GM21528 (cell line): ENCODE data around the gene CD300E.
"Not testable (repeated sequence)": the region's sequence is repeated elsewhere in the genome, so short reads cannot be mapped to it uniquely, and the experiment has no call there.

ENCODE experiments used
- ATAC-seq: cut with Tn5 transposase; IDR thresholded peaks from one replicate; pipeline ENCODE4 v1.9.1; 2021; ENCODE audit warnings: mild to moderate bottlenecking, moderate library complexity; ENCODE audit not compliant: unreplicated experiment, low FRiP score

CD300E gene

DNA sequence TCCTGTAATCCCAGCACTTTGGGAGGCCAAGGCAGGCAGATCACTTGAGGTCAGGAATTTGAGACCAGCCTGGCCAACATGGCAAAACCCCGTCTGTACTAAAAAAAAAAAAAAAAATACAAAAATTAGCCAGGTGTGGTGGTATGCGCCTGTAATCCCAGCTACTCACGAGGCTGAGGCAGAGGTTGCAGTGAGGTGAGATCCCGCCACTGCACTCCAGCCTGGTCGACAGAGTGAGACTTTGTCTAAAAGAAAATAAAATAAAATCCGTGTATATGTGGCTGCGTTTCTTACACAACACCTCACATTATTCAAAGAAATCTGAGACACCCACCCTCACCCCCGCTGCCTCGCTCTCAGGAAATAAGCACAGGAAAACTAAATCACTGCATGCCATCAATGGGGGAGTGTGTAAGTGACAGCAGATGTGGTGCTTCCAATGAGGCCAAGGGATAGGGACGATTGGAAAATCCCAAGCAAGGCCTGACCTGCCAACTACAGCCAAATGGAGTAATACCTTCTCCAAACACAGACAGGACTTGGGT, 13.1 kb upstream of the CD300E start:
- ATAC-seq = not testable (repeated sequence)

DNA sequence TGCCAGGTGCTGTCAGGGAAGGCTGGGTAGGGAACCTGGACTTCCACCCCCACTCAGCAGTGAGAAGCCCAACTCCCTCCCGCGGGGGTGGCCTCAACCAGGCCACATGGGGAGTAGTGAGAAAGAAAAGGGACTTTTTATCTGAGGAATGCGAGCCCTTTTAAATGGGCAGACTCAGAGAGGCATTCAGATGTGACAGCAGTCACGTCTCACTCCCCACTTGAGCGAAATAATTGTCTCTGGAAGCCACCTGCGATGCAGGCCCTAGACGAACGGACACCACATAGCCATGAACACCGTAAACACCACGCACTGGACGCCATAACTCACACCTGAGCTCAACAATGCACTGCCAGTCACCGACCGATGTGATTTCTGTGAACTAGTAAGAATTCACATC, 11.9 kb upstream of the CD300E start:
- no peak for ATAC-seq

DNA sequence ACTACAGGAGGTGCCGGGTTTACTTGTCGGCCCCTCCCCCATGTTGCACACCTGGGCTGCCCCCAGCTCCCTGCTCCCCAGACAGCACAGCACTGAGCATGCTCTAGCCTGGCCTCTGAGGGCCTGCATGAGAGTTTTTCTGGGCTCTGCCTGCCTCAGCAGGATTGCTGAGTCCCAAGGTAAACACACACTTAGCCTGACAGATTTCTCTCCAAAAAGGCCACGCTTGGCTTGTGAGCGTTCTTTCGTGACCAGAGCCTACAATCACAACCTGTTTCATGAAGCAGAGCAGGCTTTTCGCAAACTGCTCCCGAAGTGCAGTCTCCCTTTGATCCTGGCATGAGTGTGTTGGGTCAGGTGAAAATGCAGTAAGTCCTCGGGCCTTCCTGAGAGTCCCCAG, 9.8 kb upstream of the CD300E start:
- ATAC-seq = no peak

DNA sequence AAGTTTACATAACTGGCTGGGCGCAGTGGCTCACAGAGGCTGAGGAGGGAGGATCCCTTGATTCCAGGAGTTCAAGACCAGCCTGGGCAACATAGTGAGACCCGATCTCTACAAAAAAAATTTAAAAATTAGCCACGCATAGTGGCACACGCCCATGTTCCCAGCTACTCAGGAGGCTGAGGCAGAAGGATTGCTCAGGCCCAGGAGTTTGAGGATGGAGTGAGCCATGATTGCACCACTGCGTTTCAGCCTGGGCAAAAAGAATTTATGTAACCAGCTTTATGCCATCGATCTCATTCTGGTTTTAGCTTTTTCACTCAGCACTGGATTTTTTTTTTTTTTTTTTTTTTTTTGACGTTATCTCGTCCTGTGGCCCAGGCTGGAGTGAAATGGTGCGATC, 9.1 kb upstream of the CD300E start:
- ATAC-seq = no peak

DNA sequence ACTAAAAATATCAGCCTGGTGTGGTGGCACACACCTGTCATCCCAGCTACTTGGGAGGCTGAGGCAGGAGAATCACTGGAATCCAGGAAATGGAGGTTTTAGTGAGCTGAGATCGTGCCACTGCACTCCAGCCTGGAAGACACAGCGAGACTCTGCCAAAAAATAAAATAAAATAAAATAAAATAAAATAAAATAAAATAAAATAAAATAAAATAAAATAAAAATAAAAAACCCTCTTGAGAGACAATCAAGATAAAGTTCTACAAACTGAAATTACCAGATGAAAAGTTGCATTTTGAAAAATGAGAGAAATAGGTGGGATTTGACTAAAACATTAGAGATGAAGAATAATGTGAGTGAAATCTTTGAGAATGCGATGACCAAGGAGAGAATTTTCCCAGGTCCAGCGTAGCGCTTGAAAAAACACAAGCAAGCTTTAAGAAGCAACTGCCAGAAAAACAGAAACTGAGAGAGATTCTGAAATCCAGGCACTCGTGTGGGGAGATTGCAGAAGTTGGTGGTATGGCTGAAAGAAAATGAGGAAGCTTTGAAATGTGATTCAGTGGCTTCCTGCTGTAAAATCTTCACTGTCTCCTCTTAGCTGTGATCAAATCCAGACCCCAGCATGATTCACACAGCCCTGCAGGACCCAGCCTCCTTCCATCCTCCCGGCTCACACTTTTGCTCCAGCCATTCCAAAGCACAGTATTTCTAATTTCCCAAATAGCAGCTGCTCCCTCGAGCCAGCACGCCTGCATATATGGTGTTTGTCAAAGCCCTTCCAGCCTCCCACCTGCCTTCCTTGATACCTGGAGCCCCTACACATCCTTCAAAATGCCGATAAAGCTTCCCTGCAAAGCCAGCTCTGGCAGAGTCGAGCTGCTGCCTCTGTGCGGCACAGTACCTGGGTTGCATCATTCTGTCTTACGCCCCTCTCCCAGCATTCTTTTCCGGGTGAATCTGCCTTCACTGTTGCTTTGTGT, 8.2 kb upstream of the CD300E start:
- no peak for ATAC-seq

DNA sequence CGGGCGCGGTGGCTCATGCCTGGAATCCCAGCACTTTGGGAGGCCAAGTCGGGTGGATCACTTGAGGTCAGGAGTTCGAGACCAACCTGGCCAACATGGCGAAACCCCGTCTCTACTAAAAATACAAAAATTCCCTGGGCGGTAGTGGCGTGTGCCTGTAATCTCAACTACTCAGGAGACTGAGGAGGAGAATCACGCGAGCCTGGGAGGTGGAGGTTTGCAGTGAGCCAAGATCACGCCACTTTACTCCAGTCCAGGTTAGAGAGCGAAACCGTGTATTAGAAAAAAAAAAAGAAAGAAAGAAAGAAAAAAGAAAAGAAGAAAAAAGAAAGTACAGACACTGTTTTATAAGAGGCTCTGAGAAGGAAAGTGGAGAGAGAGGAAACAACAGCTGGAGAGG, 6.7 kb upstream of the CD300E start:
- ATAC-seq = not testable (repeated sequence)

DNA sequence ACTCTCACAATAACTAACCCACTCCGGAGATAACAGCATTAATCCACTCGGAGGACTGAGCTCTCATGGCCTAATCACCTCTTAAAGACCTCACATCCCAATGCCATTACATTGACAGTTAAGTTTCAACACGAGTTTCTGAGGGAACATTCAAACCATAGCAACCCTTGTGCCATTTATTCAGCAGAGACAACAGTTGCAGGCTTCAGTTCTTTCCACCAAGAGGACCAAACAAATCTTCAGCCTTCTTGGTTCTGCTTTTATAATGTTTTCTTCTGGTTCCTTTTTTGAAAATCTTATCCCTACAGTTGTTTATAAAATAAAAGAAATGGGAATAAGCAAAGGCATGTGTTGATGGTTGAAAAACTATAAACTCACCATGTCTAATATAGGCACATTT, 2.1 kb upstream of the CD300E start:
- ATAC-seq = no peak

DNA sequence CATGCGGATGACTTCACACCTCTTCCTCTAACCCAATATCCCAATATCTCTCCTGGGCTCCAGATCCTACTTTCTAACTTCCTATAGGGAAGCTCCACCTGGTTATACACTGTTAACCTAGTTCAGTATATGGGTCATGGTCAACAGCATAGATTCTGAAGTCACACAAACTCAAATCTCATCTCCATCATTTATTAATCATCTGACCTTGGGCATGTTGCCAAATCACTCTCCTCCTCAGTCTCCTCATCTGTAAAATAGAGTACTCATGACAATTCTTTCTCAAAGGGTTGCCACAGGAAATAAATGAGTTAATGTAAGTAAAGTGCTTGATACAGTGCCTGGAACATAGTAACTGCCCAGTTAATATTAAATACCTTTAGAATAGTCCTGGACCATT, 593 bp upstream of the CD300E start:
- ATAC-seq = no peak

DNA sequence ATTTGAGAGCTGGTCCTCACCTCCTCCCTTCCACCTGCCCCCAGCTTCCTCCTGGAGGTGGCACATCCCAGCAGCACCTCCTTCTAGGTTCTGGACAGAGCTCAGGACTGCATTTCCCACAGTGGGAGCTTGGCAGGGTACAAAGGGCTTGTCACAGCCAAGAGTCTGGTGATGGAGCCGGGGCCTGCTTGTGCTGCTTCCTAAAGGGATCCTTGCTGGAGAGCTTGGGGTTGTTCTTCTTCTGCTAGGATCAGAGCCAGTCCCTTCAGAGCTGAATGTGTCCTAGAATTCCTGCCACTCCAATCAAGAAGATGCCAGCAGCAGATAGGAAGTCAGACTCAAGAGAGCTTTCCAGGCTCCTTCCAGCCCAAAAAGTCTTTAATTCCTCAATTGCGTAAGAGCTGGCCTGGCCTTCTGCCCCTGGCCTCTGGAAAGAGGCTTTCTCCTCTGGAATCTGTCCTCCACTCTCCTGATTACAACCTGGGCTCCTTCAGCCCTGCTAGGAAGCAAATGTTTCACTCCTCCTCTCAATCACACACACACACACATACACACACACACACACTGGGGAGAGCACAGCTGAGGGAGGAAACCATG, 4.4 kb downstream of the CD300E start:
- no peak for ATAC-seq

DNA sequence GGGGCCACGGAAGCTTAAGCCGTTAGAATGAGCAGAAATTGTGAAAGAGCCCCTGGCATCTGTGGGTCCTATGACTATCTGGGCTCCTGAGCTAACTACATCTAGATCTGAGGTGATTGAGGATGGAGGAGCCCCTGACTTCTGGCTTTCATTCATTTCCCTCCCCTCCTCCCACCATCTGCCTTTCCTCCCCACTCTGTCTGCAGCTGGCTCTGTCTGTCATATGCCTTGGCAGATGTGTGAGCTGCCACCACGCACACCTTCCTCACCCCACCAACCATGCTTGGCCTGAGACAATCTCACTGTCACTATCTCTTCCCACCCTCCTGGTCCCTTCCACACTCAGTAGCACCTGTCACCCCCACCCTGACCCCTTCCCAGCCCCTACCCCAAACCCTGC, 5.1 kb downstream of the CD300E start:
- ATAC-seq = no peak

DNA sequence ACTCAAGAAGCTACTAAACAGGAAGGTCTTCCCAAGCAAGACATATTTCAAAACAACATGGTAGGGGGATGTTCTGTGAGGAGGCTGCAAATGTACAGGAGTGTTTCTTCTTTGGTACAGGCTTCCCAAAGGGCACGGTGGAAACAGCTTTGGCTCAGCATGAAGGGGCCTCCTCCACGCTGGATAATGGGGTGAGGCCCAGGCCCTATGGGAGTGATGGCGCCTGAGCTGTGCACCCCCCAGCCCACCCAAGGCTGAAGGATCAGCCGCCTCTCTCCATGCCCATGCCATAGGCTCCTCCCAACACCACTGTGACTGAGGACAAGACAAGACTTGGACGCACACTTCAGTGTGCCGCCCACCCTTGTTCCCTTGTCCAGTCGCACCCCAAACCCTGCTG, 6.8 kb downstream of the CD300E start:
- no peak for ATAC-seq

DNA sequence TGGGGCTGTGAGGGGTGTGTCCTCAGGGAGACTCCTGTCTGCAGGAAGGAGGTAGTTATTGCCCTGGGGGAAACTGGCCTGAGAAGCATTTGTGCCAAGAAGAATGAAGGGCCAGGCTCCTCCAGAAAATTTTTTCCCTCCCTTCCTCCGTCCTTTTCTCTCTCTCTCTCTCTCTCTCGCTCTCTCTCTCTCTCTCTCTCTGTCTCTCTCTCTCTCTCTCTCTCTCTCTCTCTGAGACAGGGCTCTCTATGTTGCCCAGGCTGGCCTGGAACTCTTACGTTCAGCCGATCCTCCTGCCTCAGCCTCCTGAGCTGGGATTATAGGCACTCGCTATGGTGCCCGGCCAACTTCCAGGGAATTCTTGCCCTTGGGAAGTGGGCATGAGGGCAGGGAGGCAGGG, 11.5 kb downstream of the CD300E start:
- no peak for ATAC-seq

DNA sequence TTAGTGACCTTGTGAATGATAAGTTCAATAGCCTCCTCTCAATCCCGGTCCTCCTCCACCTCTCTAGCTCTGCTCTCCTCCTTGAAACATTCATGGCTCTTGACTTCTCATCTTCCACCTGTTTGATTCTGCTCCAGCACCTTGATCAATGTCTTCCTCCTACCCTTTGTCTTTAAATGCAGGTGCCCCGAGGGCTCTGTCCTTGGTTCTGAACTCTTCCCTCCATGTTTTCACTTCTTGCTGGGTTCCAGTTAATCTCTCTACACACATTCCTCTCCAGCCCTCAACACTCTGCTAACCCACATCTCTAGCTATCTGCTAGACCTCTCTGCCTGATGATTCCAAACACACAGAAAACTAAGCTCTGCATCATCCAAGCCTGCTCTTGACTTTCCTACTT, 13.4 kb downstream of the CD300E start:
- no peak for ATAC-seq

DNA sequence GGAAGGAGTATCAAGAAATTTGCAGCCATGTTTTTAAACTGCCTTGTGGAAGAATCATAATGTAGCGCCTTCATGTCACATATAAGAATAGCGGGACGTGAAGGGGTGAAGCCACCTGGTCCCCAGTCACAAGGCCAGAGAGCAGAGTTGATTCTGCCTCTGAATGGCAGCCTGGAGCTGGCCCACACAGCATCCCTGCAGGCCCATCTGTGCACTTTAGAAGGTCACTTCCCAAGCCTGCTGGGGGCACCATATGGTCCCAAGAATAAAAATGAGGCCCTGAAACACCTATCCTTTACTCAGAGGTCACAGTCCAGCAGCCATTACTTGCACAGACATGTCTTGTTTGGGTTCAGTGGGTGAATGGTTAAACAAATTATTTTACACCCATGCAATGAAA, 15.0 kb downstream of the CD300E start:
- no peak for ATAC-seq

DNA sequence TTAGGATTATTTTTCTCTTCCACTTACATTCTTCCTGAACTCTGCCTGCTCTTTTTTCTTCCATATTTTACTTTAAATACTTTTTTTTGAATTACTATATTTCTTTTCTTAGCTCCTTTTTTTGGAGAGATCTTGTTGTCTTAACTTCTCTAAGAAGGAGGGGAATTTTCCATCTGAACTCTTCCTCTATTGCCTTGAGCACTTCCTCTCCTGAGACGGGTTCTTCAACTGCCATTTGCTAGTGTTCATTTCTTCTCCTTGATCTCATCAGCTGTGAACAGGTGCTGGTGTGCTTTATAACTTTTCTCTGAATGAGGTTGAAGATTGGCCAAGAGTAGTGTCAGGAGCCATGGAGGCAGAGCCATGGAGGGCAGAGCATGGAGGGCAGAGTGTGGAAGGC, 16.3 kb downstream of the CD300E start:
- no peak for ATAC-seq

DNA sequence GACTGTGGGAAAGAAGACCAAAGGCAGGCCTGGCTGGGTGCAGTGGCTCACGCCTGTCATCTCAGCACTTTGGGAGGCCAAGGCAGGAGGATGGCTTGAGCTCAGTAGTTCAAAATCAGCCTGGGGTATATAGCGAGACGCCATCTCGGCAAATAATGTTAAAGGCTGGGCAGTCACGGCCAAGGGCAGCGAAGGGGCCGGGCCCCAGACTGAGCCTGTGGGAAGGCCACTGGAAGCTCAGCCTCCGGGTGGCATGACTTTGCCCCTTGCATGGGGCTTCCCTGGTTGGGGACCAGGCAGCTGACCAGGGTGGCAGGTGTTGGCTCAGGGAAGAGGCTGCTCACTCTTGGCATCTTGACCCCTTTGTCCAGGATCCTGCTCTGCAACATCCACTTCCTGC, 17.5 kb downstream of the CD300E start:
- ATAC-seq = no peak

DNA sequence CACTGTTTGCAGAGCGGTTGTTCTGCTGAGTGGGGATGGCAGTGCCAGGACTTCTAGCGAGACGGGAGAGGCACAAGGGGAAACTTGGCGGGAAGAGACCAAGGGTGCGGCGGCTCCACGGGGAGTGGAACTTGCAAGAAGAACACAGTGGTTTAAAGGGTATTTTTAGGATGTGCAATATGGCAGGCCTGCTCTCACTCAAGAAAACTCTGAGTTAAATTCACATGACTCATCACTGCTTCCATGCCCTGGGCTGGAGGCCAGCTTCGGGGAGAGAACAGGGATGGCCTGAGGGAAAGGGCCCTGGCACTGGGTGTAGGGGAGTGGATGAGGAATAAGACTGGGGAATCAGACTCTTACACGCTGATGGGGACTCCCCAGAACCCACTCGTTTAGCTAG, 18.2 kb downstream of the CD300E start:
- ATAC-seq = no peak

DNA sequence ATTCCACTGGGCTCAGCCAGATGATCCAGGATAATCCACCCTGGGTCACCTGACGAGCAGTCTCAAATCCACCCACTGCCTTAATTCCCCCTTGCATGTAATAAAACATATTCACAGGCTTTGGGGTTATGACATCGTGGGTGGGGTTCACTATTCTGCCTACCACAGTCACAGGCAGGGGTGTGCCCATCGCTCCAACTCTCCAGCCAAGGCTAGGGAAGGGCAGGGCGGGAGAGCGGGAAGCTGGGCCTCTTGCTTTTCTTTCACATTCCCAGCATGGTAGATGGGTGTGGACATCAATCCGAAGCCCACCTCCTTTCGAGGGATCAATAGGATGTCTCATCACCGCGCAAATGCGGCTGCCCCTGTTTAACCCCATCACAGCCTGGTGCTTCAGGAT, 18.8 kb downstream of the CD300E start:
- no peak for ATAC-seq

DNA sequence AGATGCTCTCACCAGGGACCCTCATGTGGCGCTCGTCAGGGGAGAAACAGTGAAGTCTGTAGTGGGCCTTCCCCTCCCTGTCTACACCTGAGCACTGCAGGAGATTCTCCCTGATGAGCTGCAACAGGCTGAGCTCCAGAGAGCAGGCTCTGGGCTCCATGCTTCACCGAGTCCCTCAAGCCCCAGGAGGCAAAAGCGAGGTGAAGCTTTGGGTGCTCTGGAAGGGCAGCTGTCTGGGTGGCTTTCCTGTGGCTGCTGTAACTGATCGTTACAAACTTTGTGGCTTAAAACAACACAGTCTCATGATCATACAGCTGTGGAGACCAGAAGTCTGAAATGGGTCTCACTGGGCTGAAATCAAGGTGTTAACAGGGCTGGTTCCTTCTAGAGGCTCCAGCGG, 19.3 kb downstream of the CD300E start:
- ATAC-seq = no peak

DNA sequence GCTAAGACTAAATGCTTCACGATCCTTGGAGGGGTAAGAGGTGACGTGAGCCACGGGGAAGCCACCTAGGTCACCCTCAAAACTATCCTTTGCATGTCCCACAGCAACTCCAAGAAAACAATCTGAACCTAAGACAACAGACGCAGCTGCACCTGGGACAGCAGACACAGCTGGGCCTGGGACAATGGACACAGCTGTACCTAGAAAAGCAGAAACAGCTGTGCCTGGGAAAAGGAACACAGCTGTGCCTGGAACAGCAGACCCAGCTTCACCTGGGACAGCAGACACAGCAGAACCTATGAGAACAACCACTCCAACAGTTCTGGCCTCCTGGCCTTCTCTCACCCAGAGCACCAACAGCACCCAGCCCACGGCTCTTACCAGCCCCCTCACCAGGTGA, 19.8 kb downstream of the CD300E start:
- no peak for ATAC-seq

DNA sequence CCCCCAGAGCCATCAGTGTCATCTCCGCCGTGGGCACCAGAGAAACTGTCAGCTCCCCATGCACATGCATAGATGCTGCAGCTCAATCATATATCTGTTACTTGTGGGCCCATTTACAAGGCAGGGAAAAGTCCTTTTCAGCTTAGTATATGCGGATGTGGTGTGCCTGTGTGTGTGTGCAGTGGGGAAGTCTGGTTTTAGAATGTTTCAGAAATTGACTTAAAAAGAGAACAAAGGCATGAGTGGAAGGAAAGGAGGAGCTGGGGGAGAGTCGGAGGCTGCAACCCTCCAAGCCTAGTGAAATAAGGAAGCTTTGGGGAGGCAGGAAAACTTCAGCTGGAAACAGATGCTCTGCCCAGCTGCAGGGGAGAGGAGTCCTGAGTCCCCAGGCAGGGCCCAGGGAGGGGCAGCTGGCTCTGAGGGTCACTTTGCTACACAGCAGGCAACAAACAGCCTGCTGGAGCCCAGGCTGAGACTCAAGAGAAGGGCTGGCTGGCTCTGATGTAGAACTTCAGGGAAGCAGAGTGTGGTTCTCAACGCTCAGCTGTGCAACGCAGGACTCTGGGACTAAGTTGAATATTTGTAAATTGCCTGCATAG, 20.4 kb downstream of the CD300E start:
- no peak for ATAC-seq
